Measurements from ENCODE around the gene LINC01488. TPM values are rescaled to one million over a fixed set of nuclear protein-coding genes. Genes with fewer than 3 reads are reported as not detected.

The LINC01488 gene
- polyA plus RNA-seq, 1 of the 3 experiments (the other 2 are of a cell fraction): not detected

DNA sequence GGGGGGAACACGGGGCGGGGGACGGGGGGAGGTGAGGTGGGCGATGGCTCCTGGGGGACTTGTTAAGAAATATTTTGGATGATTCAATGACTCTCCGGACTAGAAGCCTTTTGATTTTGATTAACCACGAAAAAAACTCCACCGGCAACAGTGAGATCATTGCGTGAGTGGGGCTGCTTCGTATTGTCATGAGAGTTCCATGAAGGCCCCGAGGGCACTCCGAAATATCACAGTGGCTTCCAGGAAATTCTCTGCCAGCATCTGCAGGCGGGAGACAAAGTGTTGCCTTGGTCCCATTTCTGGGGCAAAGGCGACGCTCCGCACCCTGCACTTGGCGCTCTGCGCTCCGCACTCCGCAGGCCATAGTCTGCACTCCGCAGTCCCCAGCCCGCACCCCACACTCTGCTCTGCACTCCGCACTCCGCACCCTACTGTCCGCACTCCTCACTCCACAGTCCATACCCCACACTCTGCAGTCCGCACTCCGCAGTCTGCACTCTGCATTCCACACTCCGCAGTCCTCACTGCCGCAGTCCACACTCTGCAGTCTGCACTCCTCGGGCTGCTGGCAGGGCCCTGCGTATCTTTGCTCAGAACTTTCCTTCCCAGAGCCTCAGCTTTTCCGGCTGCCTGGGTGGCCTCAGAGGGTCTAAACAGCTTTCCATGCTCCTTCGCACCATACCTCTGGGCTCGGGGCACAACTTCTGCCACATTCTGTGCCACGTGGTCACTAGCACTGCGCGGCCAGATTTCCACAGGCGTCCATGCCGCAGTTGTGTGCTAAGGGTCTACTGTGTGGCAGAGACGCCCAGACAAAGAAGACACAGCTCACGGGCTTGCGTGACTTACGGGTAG lies 61.1 kb downstream of the LINC01488 start:
- no peak for DNase-seq
- no peaks in the 10 kb centered on the region for H3F3A ChIP-seq (replicated peaks; ENCODE audit: insufficient read depth)

More for the DNA sequence above, 61.1 kb downstream of the LINC01488 start:
- no peak overlapping the region for H3K9ac ChIP-seq
- no peaks in the 10 kb centered on the region for H3K79me2 ChIP-seq (ENCODE audit: insufficient read depth)
- ChIA-PET CTCF (no interaction called here), POLR2A (no interaction called here)
- H3K27ac ChIP-seq (ENCODE audit: low read depth in 2 of 2, low read length in 1 of 2): no peak overlapping the region
- peaks cover 11 to 12% of the 10 kb centered on the region in 2 experiments; a peak in 2 of 4 replicates for H3K4me1 ChIP-seq (ENCODE audit: control insufficient read depth in 1 of 2, insufficient read depth in 2 of 2, low read depth in 1 of 2, low read length in 1 of 2)
- 92% methylated on average over 42 of the region's 42 CpGs for WGBS (ENCODE audit: low lambda C conversion rate)
- no peaks in the 10 kb centered on the region for H3K27me3 ChIP-seq (ENCODE audit: insufficient read depth)
- TF ChIP-seq, protein P1, sequence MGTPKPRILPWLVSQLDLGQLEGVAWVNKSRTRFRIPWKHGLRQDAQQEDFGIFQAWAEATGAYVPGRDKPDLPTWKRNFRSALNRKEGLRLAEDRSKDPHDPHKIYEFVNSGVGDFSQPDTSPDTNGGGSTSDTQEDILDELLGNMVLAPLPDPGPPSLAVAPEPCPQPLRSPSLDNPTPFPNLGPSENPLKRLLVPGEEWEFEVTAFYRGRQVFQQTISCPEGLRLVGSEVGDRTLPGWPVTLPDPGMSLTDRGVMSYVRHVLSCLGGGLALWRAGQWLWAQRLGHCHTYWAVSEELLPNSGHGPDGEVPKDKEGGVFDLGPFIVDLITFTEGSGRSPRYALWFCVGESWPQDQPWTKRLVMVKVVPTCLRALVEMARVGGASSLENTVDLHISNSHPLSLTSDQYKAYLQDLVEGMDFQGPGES (IDR thresholded peaks at IDR 0.05; ENCODE audit: low read depth, low read length): no peak
- no peak for TF ChIP-seq FOSL2 (IDR thresholded peaks at IDR 0.05; ENCODE audit: borderline replicate concordance, low read depth)
- TF ChIP-seq SMC3 (IDR thresholded peaks at IDR 0.05; ENCODE audit: low read depth, low read length): no peak
- no peak for TF ChIP-seq RFX5 (IDR thresholded peaks at IDR 0.05; ENCODE audit: low read length)
- no peak for TF ChIP-seq RCOR1 (IDR thresholded peaks at IDR 0.05; ENCODE audit: low read length)
- no peak for TF ChIP-seq POLR2AphosphoS5 (IDR thresholded peaks at IDR 0.05; ENCODE audit: low read depth, low read length)
- TF ChIP-seq, protein P2, sequence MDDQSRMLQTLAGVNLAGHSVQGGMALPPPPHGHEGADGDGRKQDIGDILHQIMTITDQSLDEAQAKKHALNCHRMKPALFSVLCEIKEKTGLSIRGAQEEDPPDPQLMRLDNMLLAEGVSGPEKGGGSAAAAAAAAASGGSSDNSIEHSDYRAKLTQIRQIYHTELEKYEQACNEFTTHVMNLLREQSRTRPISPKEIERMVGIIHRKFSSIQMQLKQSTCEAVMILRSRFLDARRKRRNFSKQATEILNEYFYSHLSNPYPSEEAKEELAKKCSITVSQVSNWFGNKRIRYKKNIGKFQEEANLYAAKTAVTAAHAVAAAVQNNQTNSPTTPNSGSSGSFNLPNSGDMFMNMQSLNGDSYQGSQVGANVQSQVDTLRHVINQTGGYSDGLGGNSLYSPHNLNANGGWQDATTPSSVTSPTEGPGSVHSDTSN (IDR thresholded peaks at IDR 0.05): no peak
- TF ChIP-seq MEF2A (IDR thresholded peaks at IDR 0.05; ENCODE audit: borderline replicate concordance, low read depth): no peak
- TF ChIP-seq, protein P3, sequence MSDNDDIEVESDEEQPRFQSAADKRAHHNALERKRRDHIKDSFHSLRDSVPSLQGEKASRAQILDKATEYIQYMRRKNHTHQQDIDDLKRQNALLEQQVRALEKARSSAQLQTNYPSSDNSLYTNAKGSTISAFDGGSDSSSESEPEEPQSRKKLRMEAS (IDR thresholded peaks at IDR 0.05; ENCODE audit: low read depth): no peak
- no peak for TF ChIP-seq RXRA (IDR thresholded peaks at IDR 0.05; ENCODE audit: borderline replicate concordance, low read depth)
- TF ChIP-seq, protein P4, sequence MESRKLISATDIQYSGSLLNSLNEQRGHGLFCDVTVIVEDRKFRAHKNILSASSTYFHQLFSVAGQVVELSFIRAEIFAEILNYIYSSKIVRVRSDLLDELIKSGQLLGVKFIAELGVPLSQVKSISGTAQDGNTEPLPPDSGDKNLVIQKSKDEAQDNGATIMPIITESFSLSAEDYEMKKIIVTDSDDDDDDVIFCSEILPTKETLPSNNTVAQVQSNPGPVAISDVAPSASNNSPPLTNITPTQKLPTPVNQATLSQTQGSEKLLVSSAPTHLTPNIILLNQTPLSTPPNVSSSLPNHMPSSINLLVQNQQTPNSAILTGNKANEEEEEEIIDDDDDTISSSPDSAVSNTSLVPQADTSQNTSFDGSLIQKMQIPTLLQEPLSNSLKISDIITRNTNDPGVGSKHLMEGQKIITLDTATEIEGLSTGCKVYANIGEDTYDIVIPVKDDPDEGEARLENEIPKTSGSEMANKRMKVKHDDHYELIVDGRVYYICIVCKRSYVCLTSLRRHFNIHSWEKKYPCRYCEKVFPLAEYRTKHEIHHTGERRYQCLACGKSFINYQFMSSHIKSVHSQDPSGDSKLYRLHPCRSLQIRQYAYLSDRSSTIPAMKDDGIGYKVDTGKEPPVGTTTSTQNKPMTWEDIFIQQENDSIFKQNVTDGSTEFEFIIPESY (IDR thresholded peaks at IDR 0.05; ENCODE audit: borderline replicate concordance, low read depth): no peak
- H3K4me3 ChIP-seq (ENCODE audit: low read depth in 2 of 2, low read length in 1 of 2): no peak overlapping the region
- no peaks in the 10 kb centered on the region for H3K9me2 ChIP-seq
- no peak overlapping the region for H3K4me2 ChIP-seq
- no peaks in the 10 kb centered on the region for H3K36me3 ChIP-seq (replicated peaks in 1 of 2; ENCODE audit: control insufficient read depth in 1 of 2, insufficient read depth in 2 of 2, low read length in 1 of 2)
- H3K9me3 ChIP-seq: no peaks in the 10 kb centered on the region
- no peaks in the 10 kb centered on the region for H4K20me1 ChIP-seq (ENCODE audit: insufficient read depth)
- no peak overlapping the region for H2AFZ ChIP-seq (ENCODE audit: low read depth)

Other genes starting within 250 kb of the LINC01488 start
- 3.0 and 3.6 TPM in 2 replicates for gene MYEOV, start 187.5 kb upstream of the LINC01488 start, polyA plus RNA-seq (2012; rRNA removed)
- 242 and 285 TPM in 2 replicates for gene CCND1, start 159.5 kb downstream of the LINC01488 start, polyA plus RNA-seq (2012; rRNA removed)
- 30.8 and 33.1 TPM in 2 replicates for gene LTO1, start 193.7 kb downstream of the LINC01488 start, polyA plus RNA-seq (2012; rRNA removed)
- not detected in 2 replicates for gene FGF19, start 222.4 kb downstream of the LINC01488 start, polyA plus RNA-seq (2012; rRNA removed)